GM23248 (cell line): ENCODE results near the gene SYNE1.

Experiments
- EZH2 ChIP-seq: fragments of 200-600 bp; sonication (generic); IDR thresholded peaks from 2 replicates; pipeline ENCODE4 v1.6.1; 2018; ENCODE audit warnings: antibody characterized with exemption, mild to moderate bottlenecking; ENCODE audit not compliant: insufficient read depth, poor library complexity, severe bottlenecking
- EZH2phosphoT487 ChIP-seq: fragments of 200-600 bp; sonication (generic); IDR thresholded peaks from 2 replicates; pipeline ENCODE4 v1.6.1; 2018; ENCODE audit warnings: antibody characterized with exemption, moderate library complexity, mild to moderate bottlenecking, low read depth; ENCODE audit not compliant: insufficient read depth

DNA sequence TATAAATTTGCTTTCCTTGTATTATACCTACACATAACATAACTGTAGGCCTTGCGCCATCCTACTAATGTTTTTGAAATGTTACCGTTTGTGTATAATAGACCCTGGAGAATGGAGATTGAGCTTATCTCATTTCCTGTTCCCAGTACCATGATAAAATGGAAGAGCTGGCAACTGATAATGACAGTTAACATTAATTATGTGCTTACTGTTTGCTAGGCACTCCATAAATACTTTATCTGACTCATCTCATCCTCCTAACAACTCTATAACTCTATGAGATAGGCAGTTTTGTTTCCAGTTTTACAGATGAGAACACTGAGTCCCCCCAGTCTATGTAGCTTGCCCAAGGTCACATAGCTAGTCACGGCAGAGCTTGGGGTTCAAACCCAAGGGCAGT lies 396.7 kb downstream of the SYNE1 start:
- TF ChIP-seq EZH2 = no peak
- TF ChIP-seq EZH2phosphoT487 = no peak
